Activated B cell treated with CpG ODN at 0.5 μM for 24 hours (primary cell): ENCODE data around the gene PON3. TPM values are rescaled to one million over a fixed set of nuclear protein-coding genes. Genes with fewer than 3 reads are reported as not detected.

Source experiments
- ATAC-seq: fragments of 200-7000 bp; cut with Tn5 transposase; one replicate; pipeline ENCODE4 v1.10.0; 2021; ENCODE audit warnings: low read depth, mild to moderate bottlenecking, moderate library complexity
- CTCF ChIA-PET: fragments of 350-600 bp; sonication (Branson Sonifier 250); formaldehyde crosslinking; loops from one replicate; lab custom pipeline; 2021; ENCODE audit warnings: antibody characterized with exemption; lab: Charles Lee
- POLR2A ChIA-PET: fragments of 350-600 bp; sonication (Branson Sonifier 250); formaldehyde crosslinking; loops from one replicate; lab custom pipeline; 2021; ENCODE audit warnings: antibody characterized with exemption; lab: Charles Lee
- DNase-seq: peaks from one replicate; pipeline ENCODE4 v3.0.0; 2022
- H3K27ac Mint-ChIP-seq: one replicate; pipeline ENCODE4 v1.8.0; 2020; ENCODE audit warnings: mixed read lengths
- H3K27me3 Mint-ChIP-seq: one replicate; pipeline ENCODE4 v1.8.0; 2021; ENCODE audit warnings: mixed read lengths
- H3K36me3 Mint-ChIP-seq: one replicate; pipeline ENCODE4 v1.8.0; 2021; ENCODE audit warnings: low read depth, mixed read lengths
- H3K4me1 Mint-ChIP-seq: one replicate; pipeline ENCODE4 v1.8.0; 2021; ENCODE audit warnings: mixed read lengths
- H3K4me3 Mint-ChIP-seq: one replicate; pipeline ENCODE4 v1.8.0; 2020; ENCODE audit warnings: mild to moderate bottlenecking, mixed read lengths
- H3K9me3 Mint-ChIP-seq: one replicate; pipeline ENCODE4 v1.8.0; 2020; ENCODE audit warnings: mixed read lengths
- intact Hi-C: fragments of 100-400 bp; cut with micrococcal nuclease; formaldehyde crosslinking; loops from one replicate; pipeline ENCODE4 v1.15.1; 2024
- total RNA-seq: library from RNA; stranded (reverse); gene quantifications from 2 replicates; pipeline ENCODE4 v1.2.3, GENCODE V29; 2022
- TF ChIP-seq, protein P1 (sequence below): fragments of 200-600 bp; IDR thresholded peaks from one replicate; pipeline ENCODE4 v1.8.0; 2022; ENCODE audit warnings: antibody characterized with exemption, mild to moderate bottlenecking

The PON3 gene
- total RNA-seq, 1 donor from 2014 or later = not detected

DNA sequence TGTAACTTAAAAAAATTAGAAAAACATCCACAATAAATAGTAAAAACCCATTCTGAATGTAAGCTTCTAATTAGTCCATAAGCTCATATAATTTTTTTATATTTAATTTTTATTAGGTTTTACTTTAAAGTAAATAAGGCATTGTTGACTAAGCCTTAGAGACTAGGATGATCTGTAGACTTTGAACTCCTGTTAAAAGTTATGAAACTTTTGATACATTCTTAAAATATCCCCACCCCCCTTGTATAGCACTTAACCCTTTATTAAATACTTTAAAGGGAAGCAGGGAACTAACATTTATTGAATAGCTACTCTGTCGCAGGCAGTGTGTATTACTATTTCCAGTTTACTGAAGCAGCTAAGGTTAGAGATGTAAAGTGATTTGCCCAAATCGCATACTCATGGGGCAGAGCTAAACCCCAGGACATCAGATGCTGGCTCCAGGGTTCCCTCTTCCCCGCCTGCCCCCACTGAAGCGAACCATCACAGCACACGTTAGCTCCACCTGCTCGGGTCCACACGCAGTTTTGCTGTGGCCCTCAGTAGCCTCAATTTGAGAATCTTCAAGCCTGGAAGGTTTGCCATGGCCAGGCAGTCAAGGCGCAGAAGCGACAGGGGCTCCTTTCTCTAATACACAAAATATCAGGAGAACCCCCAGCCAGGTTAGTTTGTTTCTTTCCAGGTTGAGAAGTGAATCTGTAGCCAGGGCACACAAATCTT is 72.6 kb downstream of the PON3 start:
- no peak for DNase-seq
- no peaks in the 10 kb centered on the region for H3K9me3 Mint-ChIP-seq
- TF ChIP-seq, protein P1, sequence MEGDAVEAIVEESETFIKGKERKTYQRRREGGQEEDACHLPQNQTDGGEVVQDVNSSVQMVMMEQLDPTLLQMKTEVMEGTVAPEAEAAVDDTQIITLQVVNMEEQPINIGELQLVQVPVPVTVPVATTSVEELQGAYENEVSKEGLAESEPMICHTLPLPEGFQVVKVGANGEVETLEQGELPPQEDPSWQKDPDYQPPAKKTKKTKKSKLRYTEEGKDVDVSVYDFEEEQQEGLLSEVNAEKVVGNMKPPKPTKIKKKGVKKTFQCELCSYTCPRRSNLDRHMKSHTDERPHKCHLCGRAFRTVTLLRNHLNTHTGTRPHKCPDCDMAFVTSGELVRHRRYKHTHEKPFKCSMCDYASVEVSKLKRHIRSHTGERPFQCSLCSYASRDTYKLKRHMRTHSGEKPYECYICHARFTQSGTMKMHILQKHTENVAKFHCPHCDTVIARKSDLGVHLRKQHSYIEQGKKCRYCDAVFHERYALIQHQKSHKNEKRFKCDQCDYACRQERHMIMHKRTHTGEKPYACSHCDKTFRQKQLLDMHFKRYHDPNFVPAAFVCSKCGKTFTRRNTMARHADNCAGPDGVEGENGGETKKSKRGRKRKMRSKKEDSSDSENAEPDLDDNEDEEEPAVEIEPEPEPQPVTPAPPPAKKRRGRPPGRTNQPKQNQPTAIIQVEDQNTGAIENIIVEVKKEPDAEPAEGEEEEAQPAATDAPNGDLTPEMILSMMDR = no peak
- no peak overlapping the region for H3K4me3 Mint-ChIP-seq
- no peaks in the 10 kb centered on the region for H3K36me3 Mint-ChIP-seq
- H3K27me3 Mint-ChIP-seq = peaks cover 21% of the 10 kb centered on the region
- no peak for ATAC-seq
- ChIA-PET CTCF (no interaction called here), POLR2A (no interaction called here)
- peaks cover 4% of the 10 kb centered on the region for H3K4me1 Mint-ChIP-seq
- H3K27ac Mint-ChIP-seq = no peak overlapping the region
- intact Hi-C loops = no loop called here

DNA sequence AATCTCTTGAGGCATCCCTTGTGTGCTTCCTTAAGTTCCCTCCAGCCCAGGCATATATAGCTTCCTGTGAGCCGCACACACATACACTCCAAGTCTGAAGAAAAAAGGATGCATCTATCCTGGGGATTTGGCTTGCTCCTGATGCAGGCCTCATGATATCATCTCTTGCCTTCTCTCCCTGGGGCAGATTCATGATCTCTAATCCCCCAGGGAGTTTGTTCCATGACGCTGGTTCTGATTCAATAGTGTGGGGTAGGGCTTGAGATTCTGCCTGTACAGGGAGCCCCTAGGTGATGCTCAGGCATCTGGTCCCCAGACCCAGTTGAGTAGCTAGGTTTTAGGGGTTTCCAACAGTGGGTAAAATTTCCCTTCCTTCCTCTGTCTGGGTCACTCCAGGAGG is 73.3 kb downstream of the PON3 start:
- Mint-ChIP-seq H3K27ac (no peak overlapping the region), H3K36me3 (no peaks in the 10 kb centered on the region), H3K4me1 (peaks cover 4% of the 10 kb centered on the region), H3K4me3 (no peak overlapping the region), H3K9me3 (no peaks in the 10 kb centered on the region), H3K27me3 (peaks cover 21% of the 10 kb centered on the region)
- CTCF ChIA-PET = no interaction called here
- intact Hi-C loops = no loop called here
- TF ChIP-seq, protein P1 = no peak
- POLR2A ChIA-PET = no interaction called here
- DNase-seq (no peak), ATAC-seq (no peak)

DNA sequence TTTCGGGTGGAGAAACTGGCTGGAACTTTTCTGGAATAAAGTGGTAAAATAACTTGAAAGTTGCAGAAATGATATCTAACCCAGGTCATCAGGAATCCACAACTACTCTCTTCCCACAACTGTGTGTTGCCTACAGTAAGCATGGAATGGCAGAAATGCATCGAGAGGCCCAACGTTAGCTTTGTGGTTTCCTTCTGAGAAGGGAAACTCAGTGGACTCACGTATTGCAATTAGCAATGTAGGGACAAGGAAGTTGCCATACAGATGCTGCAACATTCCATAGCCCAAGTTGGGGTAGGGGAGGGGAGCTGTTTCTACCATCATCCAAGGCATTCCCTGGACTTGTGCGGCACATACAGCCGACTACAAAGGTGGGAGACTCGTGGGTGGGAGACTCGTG is 73.8 kb downstream of the PON3 start:
- ChIA-PET CTCF (no interaction called here), POLR2A (no interaction called here)
- H3K4me3 Mint-ChIP-seq = no peak overlapping the region
- ATAC-seq (no peak), DNase-seq (no peak)
- intact Hi-C loops = no loop called here
- H3K27ac Mint-ChIP-seq = no peak overlapping the region
- TF ChIP-seq, protein P1 = no peak
- no peaks in the 10 kb centered on the region for H3K9me3 Mint-ChIP-seq
- H3K27me3 Mint-ChIP-seq = peaks cover 20% of the 10 kb centered on the region
- H3K36me3 Mint-ChIP-seq = no peaks in the 10 kb centered on the region
- peaks cover 4% of the 10 kb centered on the region for H3K4me1 Mint-ChIP-seq

DNA sequence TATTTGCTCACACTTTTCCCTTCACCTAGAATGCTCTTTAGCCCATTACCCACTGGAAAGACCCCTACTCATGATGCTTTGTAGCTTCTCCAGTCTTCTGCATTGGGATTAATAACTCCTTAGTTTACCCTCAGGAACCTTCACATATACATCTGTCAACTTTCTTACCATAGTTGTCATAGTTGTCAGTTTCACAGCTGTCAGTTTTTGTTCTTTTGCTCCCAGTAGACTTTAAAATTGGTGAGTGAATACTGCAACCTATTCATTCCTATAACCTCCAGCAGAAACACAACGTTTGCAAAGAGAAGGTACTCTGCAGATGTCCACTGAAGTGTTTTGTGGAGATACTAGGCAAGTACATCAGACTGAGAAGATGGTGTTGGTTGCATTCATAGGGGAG is 74.5 kb downstream of the PON3 start:
- CTCF ChIA-PET = no interaction called here
- no peak overlapping the region for H3K27ac Mint-ChIP-seq
- no peaks in the 10 kb centered on the region for H3K9me3 Mint-ChIP-seq
- no peak for ATAC-seq
- POLR2A ChIA-PET = no interaction called here
- peaks cover 4% of the 10 kb centered on the region for H3K4me1 Mint-ChIP-seq
- H3K36me3 Mint-ChIP-seq = no peaks in the 10 kb centered on the region
- peaks cover 17% of the 10 kb centered on the region for H3K27me3 Mint-ChIP-seq
- TF ChIP-seq, protein P1 = no peak
- intact Hi-C loops = no loop called here
- no peak overlapping the region for H3K4me3 Mint-ChIP-seq
- no peak for DNase-seq

DNA sequence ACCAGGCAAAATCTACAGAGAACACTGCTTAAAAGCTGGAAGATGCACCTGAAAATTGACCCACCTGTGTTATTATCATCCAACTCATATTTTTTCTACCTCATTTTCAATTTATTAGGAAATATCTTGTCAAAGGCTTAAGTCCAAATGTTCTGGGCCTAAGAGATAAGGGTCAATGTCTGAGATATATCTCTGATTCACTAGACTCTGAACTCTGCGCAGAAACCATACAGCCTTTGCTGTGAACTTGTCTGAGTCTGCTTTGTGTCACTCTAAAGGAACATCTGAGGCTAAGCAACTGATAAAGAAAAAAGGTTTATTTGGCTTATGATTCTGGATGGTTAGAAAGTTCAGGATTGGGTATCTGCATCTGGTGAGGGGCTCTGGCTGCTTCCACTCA is 75.5 kb downstream of the PON3 start:
- ChIA-PET POLR2A (no interaction called here), CTCF (no interaction called here)
- TF ChIP-seq, protein P1 = no peak
- Mint-ChIP-seq H3K27me3 (peaks cover 10% of the 10 kb centered on the region), H3K4me1 (peaks cover 4% of the 10 kb centered on the region), H3K4me3 (no peak overlapping the region), H3K36me3 (no peaks in the 10 kb centered on the region), H3K27ac (no peak overlapping the region), H3K9me3 (no peaks in the 10 kb centered on the region)
- ATAC-seq (no peak), DNase-seq (no peak)
- intact Hi-C loops = no loop called here
